ENCODE results near the gene CLDN16. TPM values are rescaled to one million over a fixed set of nuclear protein-coding genes. Genes with fewer than 3 reads are reported as not detected.

The CLDN16 gene, protein sequence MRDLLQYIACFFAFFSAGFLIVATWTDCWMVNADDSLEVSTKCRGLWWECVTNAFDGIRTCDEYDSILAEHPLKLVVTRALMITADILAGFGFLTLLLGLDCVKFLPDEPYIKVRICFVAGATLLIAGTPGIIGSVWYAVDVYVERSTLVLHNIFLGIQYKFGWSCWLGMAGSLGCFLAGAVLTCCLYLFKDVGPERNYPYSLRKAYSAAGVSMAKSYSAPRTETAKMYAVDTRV
- total RNA-seq, result 1 to 10 TPM in 1 of 4 donors, under 1 TPM in 3; 0.27 to 3.3 (median 0.47) TPM

DNA sequence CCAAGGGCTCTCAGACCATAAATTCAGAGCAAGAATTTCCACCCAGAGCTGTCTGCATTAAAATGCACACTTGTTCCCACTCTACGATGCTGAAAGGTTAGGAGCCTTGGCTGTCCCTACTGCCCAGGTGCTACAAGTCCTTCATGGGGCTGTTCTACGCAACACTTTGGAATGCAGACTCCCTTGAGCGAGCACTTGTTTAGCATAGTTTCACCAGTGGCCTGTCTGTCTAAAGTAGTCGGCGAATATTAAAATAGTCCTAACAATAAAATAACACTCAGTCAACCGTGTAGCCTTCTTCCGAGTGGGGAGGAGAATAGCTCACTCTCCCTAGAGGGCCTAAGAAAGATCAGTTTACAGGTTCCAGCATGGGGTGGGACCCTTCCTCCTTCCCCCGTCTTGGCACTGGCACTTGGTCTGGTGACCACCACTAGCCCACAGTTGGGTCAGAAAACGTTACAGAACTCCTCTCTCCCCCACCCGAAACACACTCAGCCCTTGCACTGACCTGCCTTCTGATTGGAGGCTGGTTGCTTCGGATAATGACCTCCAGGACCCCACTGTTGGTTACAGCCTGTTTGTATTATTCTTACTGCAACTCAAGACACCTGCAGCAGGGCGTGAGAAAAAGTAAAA is at the start of gene CLDN16:
Gene CLDN16, plus strand, starts transcription at position 586 of the 636 bp plus-strand sequence. CDS start 167 bp downstream, outside the sequence.
- intact Hi-C loops (cut with DNase I), result no loop called here
- H3K9me3 ChIP-seq, result no peaks in the 10 kb centered on the region
- peak; percentile 80 for DNase-seq
- H3K36me3 ChIP-seq, result no peaks in the 10 kb centered on the region
- H3K27me3 ChIP-seq, result no peaks in the 10 kb centered on the region
- peak within 1 kb of the TSS; percentile 68 to 88 (median 83) for H3K27ac ChIP-seq
- 43 to 44% methylated on average over 12 of the region's 12 CpGs for WGBS, 2 donors
- TF ChIP-seq, protein P1, sequence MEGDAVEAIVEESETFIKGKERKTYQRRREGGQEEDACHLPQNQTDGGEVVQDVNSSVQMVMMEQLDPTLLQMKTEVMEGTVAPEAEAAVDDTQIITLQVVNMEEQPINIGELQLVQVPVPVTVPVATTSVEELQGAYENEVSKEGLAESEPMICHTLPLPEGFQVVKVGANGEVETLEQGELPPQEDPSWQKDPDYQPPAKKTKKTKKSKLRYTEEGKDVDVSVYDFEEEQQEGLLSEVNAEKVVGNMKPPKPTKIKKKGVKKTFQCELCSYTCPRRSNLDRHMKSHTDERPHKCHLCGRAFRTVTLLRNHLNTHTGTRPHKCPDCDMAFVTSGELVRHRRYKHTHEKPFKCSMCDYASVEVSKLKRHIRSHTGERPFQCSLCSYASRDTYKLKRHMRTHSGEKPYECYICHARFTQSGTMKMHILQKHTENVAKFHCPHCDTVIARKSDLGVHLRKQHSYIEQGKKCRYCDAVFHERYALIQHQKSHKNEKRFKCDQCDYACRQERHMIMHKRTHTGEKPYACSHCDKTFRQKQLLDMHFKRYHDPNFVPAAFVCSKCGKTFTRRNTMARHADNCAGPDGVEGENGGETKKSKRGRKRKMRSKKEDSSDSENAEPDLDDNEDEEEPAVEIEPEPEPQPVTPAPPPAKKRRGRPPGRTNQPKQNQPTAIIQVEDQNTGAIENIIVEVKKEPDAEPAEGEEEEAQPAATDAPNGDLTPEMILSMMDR (IDR thresholded peaks at IDR 0.05), result no peak
- TF ChIP-seq POLR2A (IDR thresholded peaks at IDR 0.05), result peak in 1 of 2 donors; percentile 20
- H3K4me3 ChIP-seq (replicated peaks in 1 of 3), result no peak within 1 kb of the TSS
- peaks cover 37 to 48% of the 10 kb centered on the region in 2 donors for H3K4me1 ChIP-seq

DNA sequence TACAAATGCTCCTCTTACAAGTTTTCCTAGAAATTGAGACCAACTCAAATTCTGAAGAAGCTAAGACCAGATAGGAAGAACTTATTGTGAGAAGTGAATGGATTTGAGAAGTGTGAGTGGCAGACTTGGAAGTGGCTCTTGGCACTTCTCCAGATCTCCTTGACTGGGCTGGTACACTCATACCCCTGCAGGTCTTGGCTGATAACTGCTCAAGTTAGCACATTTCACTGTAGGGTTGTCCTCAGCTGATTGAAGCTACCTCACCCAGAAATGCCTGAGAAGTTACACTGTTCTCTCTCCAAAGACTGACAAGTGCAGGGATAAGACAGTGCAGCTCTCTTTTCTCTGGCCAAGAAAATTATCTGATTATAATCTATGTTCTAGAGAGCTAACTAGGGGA is 49.2 kb upstream of the CLDN16 start:
- intact Hi-C loops (cut with DNase I), result no loop called here
- TF ChIP-seq, protein P1 (IDR thresholded peaks at IDR 0.05), result peak in 1 of 6 experiments; percentile 14
- no peak for TF ChIP-seq POLR2A (IDR thresholded peaks at IDR 0.05)
- no peaks in the 10 kb centered on the region for H3K36me3 ChIP-seq
- peak overlapping the region in 1 of 3 donors; percentile 46 for H3K27ac ChIP-seq
- DNase-seq, result peak; percentile 77 to 79
- H3K4me1 ChIP-seq, result peaks cover 3 to 10% of the 10 kb centered on the region in 2 donors
- H3K4me3 ChIP-seq (replicated peaks in 1 of 3), result no peak overlapping the region
- no peaks in the 10 kb centered on the region for H3K9me3 ChIP-seq
- H3K27me3 ChIP-seq, result no peaks in the 10 kb centered on the region

DNA sequence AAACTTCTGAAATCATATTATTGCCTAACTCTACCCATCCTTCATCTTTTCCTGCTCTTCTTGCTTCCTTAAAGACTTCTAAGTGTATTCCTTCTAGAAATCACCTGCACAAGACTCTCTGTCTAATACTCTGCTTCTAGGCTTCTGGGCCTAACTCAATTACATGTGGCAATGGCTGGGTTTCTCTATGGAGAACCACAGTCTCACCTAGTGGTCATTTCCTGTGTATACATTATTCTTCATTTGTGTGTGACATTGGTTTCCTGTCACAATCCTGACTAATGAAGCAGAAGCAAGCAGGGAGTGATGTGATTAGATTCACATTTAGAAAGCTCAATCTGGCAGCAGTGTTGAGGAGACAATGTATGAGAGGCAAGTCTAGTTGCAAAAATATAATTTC is 48.8 kb upstream of the CLDN16 start:
- intact Hi-C loops (cut with DNase I), result no loop called here
- TF ChIP-seq, protein P1 (IDR thresholded peaks at IDR 0.05), result peak in 1 of 6 experiments; percentile 3
- TF ChIP-seq POLR2A (IDR thresholded peaks at IDR 0.05), result no peak
- H3K4me1 ChIP-seq, result peaks cover 3 to 10% of the 10 kb centered on the region in 2 donors
- H3K27ac ChIP-seq, result peak overlapping the region in 1 of 3 donors; percentile 46
- H3K4me3 ChIP-seq (replicated peaks in 1 of 3), result no peak overlapping the region
- H3K27me3 ChIP-seq, result no peaks in the 10 kb centered on the region
- no peaks in the 10 kb centered on the region for H3K36me3 ChIP-seq
- H3K9me3 ChIP-seq, result no peaks in the 10 kb centered on the region
- DNase-seq, result no peak

DNA sequence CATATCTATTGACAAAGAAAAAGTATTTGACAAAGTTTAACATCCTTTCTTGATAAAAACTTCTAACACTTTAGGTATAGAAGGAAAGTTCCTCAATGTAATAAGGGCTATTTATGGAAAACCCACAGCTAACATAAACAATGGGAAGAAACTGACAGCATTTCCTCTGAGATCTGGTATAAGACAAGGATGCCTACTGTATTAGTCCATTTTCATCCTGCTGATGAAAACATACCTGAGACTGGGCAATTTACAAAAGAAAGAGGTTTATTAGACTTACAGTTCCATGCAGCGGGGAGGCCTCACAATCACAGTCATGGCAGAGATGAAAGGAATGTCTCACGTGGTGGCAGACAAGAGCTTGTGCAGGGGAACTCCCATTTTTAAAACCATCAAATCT is 47.9 kb upstream of the CLDN16 start:
- TF ChIP-seq POLR2A (IDR thresholded peaks at IDR 0.05), result no peak
- TF ChIP-seq, protein P1 (IDR thresholded peaks at IDR 0.05), result no peak
- no peaks in the 10 kb centered on the region for H3K36me3 ChIP-seq
- H3K4me1 ChIP-seq, result peaks cover 7 to 17% of the 10 kb centered on the region in 2 donors
- no peaks in the 10 kb centered on the region for H3K9me3 ChIP-seq
- DNase-seq, result no peak
- H3K4me3 ChIP-seq (replicated peaks in 1 of 3), result no peak overlapping the region
- H3K27ac ChIP-seq, result no peak overlapping the region
- 91 to 93% methylated on average over 2 of the region's 2 CpGs for WGBS, 2 donors
- intact Hi-C loops (cut with DNase I), result no loop called here
- no peaks in the 10 kb centered on the region for H3K27me3 ChIP-seq
